ENCODE data around the gene TULP4.

DNA sequence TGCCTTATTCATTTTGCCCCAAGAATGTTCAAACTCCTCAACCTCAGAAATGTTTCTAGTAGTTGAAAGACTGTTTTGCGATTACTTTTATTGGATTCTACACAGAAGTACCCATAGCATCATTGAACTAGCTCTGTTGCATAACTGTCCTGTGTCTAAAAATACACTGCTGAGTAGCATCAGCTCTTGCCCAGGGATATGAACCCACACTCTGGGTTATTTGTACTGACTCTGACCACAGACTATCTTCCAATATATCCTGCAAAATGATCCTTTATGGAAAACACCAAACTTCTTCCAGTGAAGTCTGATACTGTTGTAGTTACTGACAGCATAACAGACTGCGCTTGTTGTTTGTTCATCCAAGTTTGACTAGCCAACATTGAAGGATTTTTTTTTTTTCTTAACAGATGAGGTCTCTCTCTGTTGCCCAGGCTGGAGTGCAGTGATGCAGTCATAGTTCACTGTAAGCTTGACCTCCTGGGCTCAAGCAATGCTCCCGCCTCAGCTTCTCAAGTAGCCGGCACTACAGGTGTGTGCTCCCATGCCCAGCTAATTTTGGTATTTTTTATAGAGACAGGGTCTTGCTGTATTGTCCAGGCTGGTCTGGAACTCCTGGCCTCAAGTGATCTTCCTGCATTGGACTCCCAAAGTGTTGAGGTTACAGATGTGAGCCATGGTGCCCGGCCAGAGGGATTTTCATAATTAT is 49.9 kb downstream of the TULP4 start:
- TF ChIP-seq, protein P1, sequence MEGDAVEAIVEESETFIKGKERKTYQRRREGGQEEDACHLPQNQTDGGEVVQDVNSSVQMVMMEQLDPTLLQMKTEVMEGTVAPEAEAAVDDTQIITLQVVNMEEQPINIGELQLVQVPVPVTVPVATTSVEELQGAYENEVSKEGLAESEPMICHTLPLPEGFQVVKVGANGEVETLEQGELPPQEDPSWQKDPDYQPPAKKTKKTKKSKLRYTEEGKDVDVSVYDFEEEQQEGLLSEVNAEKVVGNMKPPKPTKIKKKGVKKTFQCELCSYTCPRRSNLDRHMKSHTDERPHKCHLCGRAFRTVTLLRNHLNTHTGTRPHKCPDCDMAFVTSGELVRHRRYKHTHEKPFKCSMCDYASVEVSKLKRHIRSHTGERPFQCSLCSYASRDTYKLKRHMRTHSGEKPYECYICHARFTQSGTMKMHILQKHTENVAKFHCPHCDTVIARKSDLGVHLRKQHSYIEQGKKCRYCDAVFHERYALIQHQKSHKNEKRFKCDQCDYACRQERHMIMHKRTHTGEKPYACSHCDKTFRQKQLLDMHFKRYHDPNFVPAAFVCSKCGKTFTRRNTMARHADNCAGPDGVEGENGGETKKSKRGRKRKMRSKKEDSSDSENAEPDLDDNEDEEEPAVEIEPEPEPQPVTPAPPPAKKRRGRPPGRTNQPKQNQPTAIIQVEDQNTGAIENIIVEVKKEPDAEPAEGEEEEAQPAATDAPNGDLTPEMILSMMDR (conservative IDR thresholded peaks at IDR 0.05 in 1 of 2, IDR thresholded peaks at IDR 0.05 in 1 of 2; ENCODE audit: extremely low read depth in 1 of 2, insufficient read depth in 1 of 2, low read depth in 1 of 2, low read length in 2 of 2), result no peak
- no peak for TF ChIP-seq EZH2 (IDR thresholded peaks at IDR 0.05; ENCODE audit: borderline replicate concordance, low read length)
